ENCODE measurements around the gene NOD1. TPM values are rescaled to one million over a fixed set of nuclear protein-coding genes. Genes with fewer than 3 reads are reported as not detected.
"Not testable (repeated sequence)": the region's sequence is repeated elsewhere in the genome, so short reads cannot be mapped to it uniquely, and the experiment has no call there.

NOD1 gene
- total RNA-seq, 2 experiments from 2014 or later, result 26.8 to 28.2 TPM

DNA sequence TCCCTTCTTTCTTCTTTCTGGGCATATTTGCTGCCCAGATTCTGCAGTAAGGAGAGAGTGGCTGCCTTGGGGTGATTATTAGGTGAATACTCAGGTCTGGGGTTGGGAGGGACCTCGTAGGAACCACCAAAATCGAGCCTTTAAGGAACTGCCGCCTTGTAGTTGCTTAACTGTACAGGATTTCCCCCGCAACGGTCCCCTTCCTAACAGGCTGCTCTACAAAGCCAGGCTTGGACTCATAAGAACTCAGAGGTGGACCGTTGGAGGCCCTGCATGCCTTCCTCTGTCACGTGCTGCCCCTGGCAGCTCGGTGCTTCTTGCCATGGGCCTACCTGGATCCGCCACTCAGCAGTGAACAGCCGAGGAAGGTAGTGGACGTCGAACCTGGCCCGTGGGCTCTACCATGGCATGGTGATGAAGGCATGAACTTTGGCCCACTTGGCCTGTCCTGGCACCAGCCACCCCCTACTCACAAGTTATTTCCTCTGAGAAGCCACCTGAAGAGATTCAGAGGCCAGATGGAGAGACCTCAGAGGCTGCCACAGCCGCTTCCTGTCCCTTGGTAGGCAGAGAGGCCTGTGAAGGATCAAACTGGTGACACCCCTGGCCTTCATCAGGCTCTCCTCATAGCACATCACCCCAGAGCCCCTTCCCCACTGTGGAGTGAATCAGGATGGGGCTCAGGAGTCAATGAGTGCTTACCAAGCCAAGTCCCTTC lies 54.6 kb downstream of the NOD1 start:
- H3K27ac Mint-ChIP-seq, result peak overlapping the region; percentile 45
- DNase-seq, result no peak
- peaks cover 44% of the 10 kb centered on the region for H3K36me3 Mint-ChIP-seq

GRCh38 chr7:30422922-30423321 lies 55.7 kb downstream of the NOD1 start:
- no peak for ATAC-seq (ENCODE audit: low read depth)
- POLR2A ChIA-PET, result interaction anchor here (0.7 kb wide), 1 partner anchor 81 kb away, joined by 3 read pairs; no protein-coding TSS in a partner anchor
- H3K27ac Mint-ChIP-seq, result no peak overlapping the region
- H3K36me3 Mint-ChIP-seq, result peaks cover 39% of the 10 kb centered on the region
- peaks cover 9% of the 10 kb centered on the region for H3K4me1 Mint-ChIP-seq
- DNase-seq, result no peak
- H3K4me3 Mint-ChIP-seq, result no peak overlapping the region
- peaks cover 5% of the 10 kb centered on the region for H3K9me3 Mint-ChIP-seq
- H3K27me3 Mint-ChIP-seq, result no peaks in the 10 kb centered on the region

More for the DNA sequence above, 54.6 kb downstream of the NOD1 start:
- POLR2A ChIA-PET, result no interaction called here
- peak; percentile 45 for ATAC-seq (ENCODE audit: low read depth)
- Mint-ChIP-seq H3K9me3 (peaks cover 5% of the 10 kb centered on the region), H3K4me1 (peaks cover 9% of the 10 kb centered on the region), H3K27me3 (no peaks in the 10 kb centered on the region), H3K4me3 (no peak overlapping the region)

DNA sequence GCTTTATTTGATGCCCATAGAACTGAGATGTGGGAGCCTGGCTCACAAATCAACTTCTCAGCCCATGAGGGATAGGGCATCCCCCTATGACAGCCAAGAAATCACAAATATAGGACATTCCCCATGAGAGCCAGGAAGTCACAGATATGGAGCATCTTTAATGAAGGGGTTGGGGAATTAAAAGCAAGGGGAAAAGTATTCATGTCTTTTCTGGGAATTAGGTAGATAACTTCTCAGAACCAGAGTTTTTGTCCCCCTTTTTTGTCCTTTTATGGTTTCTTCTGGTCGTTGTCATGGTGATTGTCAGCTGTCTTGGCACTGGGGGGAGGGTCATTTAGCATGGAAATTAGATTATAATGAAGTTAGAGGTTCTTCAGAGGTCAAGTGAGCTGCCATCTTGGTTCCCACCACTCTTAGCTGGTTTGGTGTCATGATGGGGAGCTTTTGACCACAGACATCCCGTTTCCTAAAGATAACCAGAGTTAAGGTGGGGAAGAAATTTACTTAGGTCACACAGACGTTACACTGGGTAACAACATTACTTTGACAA lies 56.9 kb downstream of the NOD1 start:
- Mint-ChIP-seq H3K27me3 (no peaks in the 10 kb centered on the region), H3K9me3 (peaks cover 5% of the 10 kb centered on the region), H3K4me3 (no peak overlapping the region), H3K27ac (no peak overlapping the region), H3K4me1 (peaks cover 9% of the 10 kb centered on the region), H3K36me3 (peaks cover 33% of the 10 kb centered on the region)
- no peak for ATAC-seq (ENCODE audit: low read depth)
- no peak for DNase-seq
- POLR2A ChIA-PET, result no interaction called here

- no peak overlapping the region for H3K4me3 Mint-ChIP-seq
- H3K27me3 Mint-ChIP-seq, result no peaks in the 10 kb centered on the region
- peaks cover 22% of the 10 kb centered on the region for H3K36me3 Mint-ChIP-seq
- no peak overlapping the region for H3K27ac Mint-ChIP-seq
- POLR2A ChIA-PET, result no interaction called here
- peaks cover 5% of the 10 kb centered on the region for H3K9me3 Mint-ChIP-seq
- peaks cover 9% of the 10 kb centered on the region for H3K4me1 Mint-ChIP-seq
- ATAC-seq (ENCODE audit: low read depth), result no peak
- no peak for DNase-seq
Measured at GRCh38 chr7:30420662-30421061, 57.9 kb downstream of the NOD1 start.

DNA sequence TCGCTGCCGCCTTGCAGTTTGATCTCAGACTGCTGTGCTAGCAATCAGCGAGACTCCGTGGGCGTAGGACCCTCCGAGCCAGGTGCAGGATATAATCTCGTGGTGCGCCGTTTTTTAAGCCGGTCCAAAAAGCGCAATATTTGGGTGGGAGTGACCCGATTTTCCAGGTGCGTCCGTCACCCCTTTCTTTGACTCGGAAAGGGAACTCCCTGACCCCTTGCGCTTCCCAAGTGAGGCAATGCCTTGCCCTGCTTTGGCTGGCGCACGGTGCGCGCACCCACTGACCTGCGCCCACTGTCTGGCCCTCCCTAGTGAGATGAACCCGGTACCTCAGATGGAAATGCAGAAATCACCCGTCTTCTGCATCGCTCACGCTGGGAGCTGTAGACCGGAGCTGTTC lies 58.5 kb downstream of the NOD1 start:
- H3K9me3 Mint-ChIP-seq; ATAC-seq (ENCODE audit: low read depth); H3K27me3 Mint-ChIP-seq; H3K4me1 Mint-ChIP-seq; H3K27ac Mint-ChIP-seq; POLR2A ChIA-PET; H3K4me3 Mint-ChIP-seq; DNase-seq: not testable (repeated sequence)
- H3K36me3 Mint-ChIP-seq, result peaks cover 17% of the 10 kb centered on the region

DNA sequence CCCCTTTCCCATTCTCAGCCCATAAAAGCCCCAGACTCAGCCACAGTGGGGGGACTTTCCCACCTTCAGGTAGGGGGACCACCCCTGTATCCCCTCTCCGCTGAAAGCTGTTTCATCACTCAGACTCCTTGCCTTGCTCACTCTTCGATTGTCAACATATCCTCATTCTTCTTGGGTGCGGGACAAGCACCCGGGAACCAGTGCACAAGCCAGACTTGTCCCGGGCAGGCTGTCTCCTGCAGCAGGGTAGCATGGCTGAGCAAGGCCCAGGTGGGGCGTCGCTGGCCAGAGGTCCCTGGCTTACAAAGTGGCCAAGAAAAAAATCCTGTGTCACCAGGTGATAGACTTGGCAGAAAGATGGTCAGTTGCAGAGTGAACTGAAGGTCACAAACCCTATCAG lies 64.7 kb downstream of the NOD1 start:
- Mint-ChIP-seq H3K4me1 (no peaks in the 10 kb centered on the region), H3K4me3 (no peak overlapping the region), H3K27me3 (no peaks in the 10 kb centered on the region), H3K36me3 (peaks cover 2% of the 10 kb centered on the region), H3K9me3 (peaks cover 2% of the 10 kb centered on the region), H3K27ac (no peak overlapping the region)
- POLR2A ChIA-PET, result no interaction called here
- ATAC-seq (ENCODE audit: low read depth), result no peak
- DNase-seq, result no peak

GRCh38 chr7:30412782-30413504 lies 65.6 kb downstream of the NOD1 start:
- H3K27ac Mint-ChIP-seq, result no peak overlapping the region
- peaks cover 2% of the 10 kb centered on the region for H3K9me3 Mint-ChIP-seq
- peaks cover 2% of the 10 kb centered on the region for H3K36me3 Mint-ChIP-seq
- peaks cover 1% of the 10 kb centered on the region for H3K4me1 Mint-ChIP-seq
- no peak for DNase-seq
- no peak overlapping the region for H3K4me3 Mint-ChIP-seq
- no peak for ATAC-seq (ENCODE audit: low read depth)
- POLR2A ChIA-PET, result no interaction called here
- H3K27me3 Mint-ChIP-seq, result no peaks in the 10 kb centered on the region

GRCh38 chr7:30411897-30412296 lies 66.7 kb downstream of the NOD1 start:
- no peak for ATAC-seq (ENCODE audit: low read depth)
- Mint-ChIP-seq H3K27ac (no peak overlapping the region), H3K4me1 (peaks cover 1% of the 10 kb centered on the region), H3K36me3 (peaks cover 2% of the 10 kb centered on the region), H3K4me3 (no peak overlapping the region), H3K27me3 (no peaks in the 10 kb centered on the region), H3K9me3 (peaks cover 2% of the 10 kb centered on the region)
- POLR2A ChIA-PET, result no interaction called here
- DNase-seq, result no peak

DNA sequence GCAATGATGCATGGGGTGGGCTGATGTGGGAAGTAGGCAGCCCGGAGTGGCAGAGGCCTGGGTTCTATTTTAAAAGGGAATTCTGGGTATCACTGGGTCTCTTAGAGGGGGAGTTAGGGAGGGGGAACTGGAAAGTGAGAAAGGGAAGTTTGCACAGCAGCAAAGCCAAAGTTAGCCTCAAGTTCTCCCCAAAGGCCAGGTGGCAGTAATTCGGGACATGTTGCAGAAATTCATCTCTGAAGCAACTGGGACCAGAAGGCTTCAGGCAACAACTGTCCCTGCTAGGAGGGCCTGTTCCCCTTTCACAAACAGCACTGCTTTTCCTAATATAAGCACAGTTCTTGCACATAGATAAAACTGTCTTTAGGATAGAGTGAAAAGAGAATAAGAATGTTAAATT lies 67.4 kb downstream of the NOD1 start:
- POLR2A ChIA-PET, result no interaction called here
- H3K27me3 Mint-ChIP-seq, result no peaks in the 10 kb centered on the region
- DNase-seq, result no peak
- no peak overlapping the region for H3K4me3 Mint-ChIP-seq
- no peak for ATAC-seq (ENCODE audit: low read depth)
- H3K27ac Mint-ChIP-seq, result no peak overlapping the region
- H3K4me1 Mint-ChIP-seq, result peaks cover 1% of the 10 kb centered on the region
- H3K36me3 Mint-ChIP-seq, result peaks cover 2% of the 10 kb centered on the region
- H3K9me3 Mint-ChIP-seq, result peaks cover 2% of the 10 kb centered on the region

GRCh38 chr7:30406664-30407425 lies 71.7 kb downstream of the NOD1 start:
- Mint-ChIP-seq H3K36me3 (peaks cover 8% of the 10 kb centered on the region), H3K4me3 (no peak overlapping the region), H3K27ac (no peak overlapping the region), H3K4me1 (peaks cover 2% of the 10 kb centered on the region), H3K9me3 (peaks cover 3% of the 10 kb centered on the region), H3K27me3 (no peaks in the 10 kb centered on the region)
- DNase-seq, result no peak
- ATAC-seq (ENCODE audit: low read depth), result no peak
- POLR2A ChIA-PET, result no interaction called here

- no peak for DNase-seq
- Mint-ChIP-seq H3K36me3 (peaks cover 8% of the 10 kb centered on the region), H3K27me3 (no peaks in the 10 kb centered on the region), H3K4me1 (peaks cover 5% of the 10 kb centered on the region), H3K4me3 (no peak overlapping the region), H3K27ac (no peak overlapping the region), H3K9me3 (peaks cover 3% of the 10 kb centered on the region)
- POLR2A ChIA-PET, result no interaction called here
- no peak for ATAC-seq (ENCODE audit: low read depth)
Measured at GRCh38 chr7:30405179-30405578, 73.4 kb downstream of the NOD1 start.

DNA sequence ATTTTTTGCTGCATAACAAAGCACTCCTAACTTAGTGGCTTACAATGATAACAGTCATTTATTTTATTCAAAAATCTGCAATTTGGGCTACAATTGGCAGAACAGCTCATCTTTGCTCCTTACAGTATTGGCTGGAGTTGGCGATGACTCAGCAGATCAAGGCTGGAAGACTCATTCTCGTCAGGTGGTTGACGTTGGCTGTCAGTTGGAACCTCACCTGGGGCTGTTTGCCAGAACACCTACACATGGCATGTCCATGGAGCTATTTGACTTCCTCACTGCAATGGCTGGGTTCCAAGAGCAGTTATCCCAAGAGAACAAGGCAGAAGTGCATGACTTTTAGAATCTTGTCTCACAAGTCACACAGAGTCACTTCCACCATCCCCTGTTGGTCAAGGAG lies 75.1 kb downstream of the NOD1 start:
- Mint-ChIP-seq H3K4me1 (peaks cover 5% of the 10 kb centered on the region), H3K27ac (no peak overlapping the region), H3K36me3 (peaks cover 8% of the 10 kb centered on the region), H3K27me3 (no peaks in the 10 kb centered on the region), H3K9me3 (peaks cover 3% of the 10 kb centered on the region), H3K4me3 (no peak overlapping the region)
- DNase-seq (no peak), ATAC-seq (ENCODE audit: low read depth) (no peak)
- POLR2A ChIA-PET, result no interaction called here

GRCh38 chr7:30396389-30396788 lies 82.2 kb downstream of the NOD1 start:
- H3K4me3 Mint-ChIP-seq, result no peak overlapping the region
- H3K27me3 Mint-ChIP-seq, result no peaks in the 10 kb centered on the region
- H3K36me3 Mint-ChIP-seq, result no peaks in the 10 kb centered on the region
- POLR2A ChIA-PET, result no interaction called here
- no peaks in the 10 kb centered on the region for H3K4me1 Mint-ChIP-seq
- no peaks in the 10 kb centered on the region for H3K9me3 Mint-ChIP-seq
- DNase-seq (no peak), ATAC-seq (ENCODE audit: low read depth) (no peak)
- H3K27ac Mint-ChIP-seq, result no peak overlapping the region
